ENCODE data around the gene ACOT8. TPM values are rescaled to one million over a fixed set of nuclear protein-coding genes. Genes with fewer than 3 reads are reported as not detected.

ACOT8 gene
- total RNA-seq, 1 donor from 2014 or later: 20.6 TPM

DNA sequence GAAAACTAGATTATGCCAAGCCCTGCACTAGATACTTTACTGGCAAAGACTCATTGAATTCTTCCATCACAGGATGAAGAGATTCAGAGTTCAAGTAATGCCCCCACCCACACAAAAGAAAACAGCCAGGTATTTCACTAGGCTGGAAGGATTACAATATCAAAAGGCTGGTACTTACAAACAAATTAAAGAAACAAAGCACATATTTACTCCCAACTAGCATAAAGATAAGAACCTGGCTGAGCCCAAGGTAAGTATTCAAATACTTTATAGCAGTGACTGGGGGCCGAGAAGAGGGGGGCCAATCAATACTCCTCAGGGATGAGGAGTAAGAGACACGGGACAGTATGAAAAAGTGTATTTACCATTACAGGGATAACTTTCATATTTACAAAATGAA, 3.7 kb downstream of the ACOT8 start:
- no peak overlapping the region for H3K27ac Mint-ChIP-seq
- H3K4me1 Mint-ChIP-seq (ENCODE audit: unreplicated experiment): peaks cover 15% of the 10 kb centered on the region
- no peaks in the 10 kb centered on the region for H3K27me3 Mint-ChIP-seq
- no peaks in the 10 kb centered on the region for H3K36me3 Mint-ChIP-seq
- H3K9me3 Mint-ChIP-seq: no peaks in the 10 kb centered on the region
- no peak for TF ChIP-seq CTCF (conservative IDR thresholded peaks at IDR 0.05)
- peak overlapping the region; percentile 19 for H3K4me3 Mint-ChIP-seq
- no peak for DNase-seq (ENCODE audit: extremely low spot score, unreplicated experiment)

GRCh38 chr20:45852326-45852725, 4.9 kb downstream of the ACOT8 start:
- Mint-ChIP-seq H3K27ac (no peak overlapping the region), H3K4me3 (no peak overlapping the region), H3K9me3 (no peaks in the 10 kb centered on the region), H3K4me1 (ENCODE audit: unreplicated experiment) (peaks cover 6% of the 10 kb centered on the region), H3K36me3 (no peaks in the 10 kb centered on the region), H3K27me3 (no peaks in the 10 kb centered on the region)
- TF ChIP-seq CTCF (conservative IDR thresholded peaks at IDR 0.05): no peak
- no peak for DNase-seq (ENCODE audit: extremely low spot score, unreplicated experiment)

DNA sequence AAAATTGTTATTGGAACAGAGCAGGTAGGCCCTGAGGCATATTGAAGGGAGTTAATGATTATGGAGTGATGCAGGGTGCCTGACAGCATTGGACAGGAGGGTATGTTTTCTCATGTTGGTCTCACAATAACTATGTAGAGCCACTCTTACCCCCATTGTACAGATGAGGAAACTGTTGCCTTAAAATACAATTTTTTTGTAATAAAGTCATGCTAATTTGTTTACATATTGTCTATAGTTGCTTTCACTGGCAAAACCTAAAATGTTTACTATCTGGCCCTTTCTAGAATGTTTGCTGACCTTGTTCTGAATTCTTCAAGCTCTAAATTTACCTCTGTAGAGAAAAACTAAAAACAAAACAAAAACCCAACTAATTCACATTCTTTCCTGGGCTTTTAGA, 5.7 kb downstream of the ACOT8 start:
- Mint-ChIP-seq H3K27ac (no peak overlapping the region), H3K9me3 (no peaks in the 10 kb centered on the region), H3K36me3 (no peaks in the 10 kb centered on the region), H3K27me3 (no peaks in the 10 kb centered on the region), H3K4me3 (no peak overlapping the region), H3K4me1 (ENCODE audit: unreplicated experiment) (peaks cover 2% of the 10 kb centered on the region)
- DNase-seq (ENCODE audit: extremely low spot score, unreplicated experiment): no peak
- no peak for TF ChIP-seq CTCF (conservative IDR thresholded peaks at IDR 0.05)

- no peaks in the 10 kb centered on the region for H3K27me3 Mint-ChIP-seq
- DNase-seq (ENCODE audit: extremely low spot score, unreplicated experiment): no peak
- no peaks in the 10 kb centered on the region for H3K4me1 Mint-ChIP-seq (ENCODE audit: unreplicated experiment)
- H3K27ac Mint-ChIP-seq: no peak overlapping the region
- H3K4me3 Mint-ChIP-seq: no peak overlapping the region
- no peaks in the 10 kb centered on the region for H3K9me3 Mint-ChIP-seq
- no peaks in the 10 kb centered on the region for H3K36me3 Mint-ChIP-seq
- TF ChIP-seq CTCF (conservative IDR thresholded peaks at IDR 0.05): no peak
These were observed 6.3 kb downstream of the ACOT8 start for GRCh38 chr20:45850926-45851325.

DNA sequence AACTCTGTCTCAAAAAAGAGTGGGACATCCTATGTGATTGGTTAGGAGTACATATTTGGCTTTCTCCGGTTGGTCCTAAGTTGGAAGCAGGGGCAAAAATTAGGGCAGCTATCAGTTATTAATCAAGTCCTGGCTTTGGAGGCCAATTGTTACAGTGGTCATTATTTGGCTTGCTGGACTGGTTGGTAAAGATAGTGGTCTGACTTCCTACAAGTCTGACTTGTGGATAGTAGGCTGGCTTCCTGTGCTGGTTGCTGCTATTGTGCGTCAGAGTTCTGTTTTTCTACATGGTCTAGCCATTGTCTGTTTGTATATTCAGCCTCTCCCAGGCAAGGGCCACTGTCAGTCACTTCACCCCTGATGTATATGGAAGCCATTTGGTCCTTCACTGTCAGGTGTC, 7.0 kb downstream of the ACOT8 start:
- H3K36me3 Mint-ChIP-seq: no peaks in the 10 kb centered on the region
- H3K9me3 Mint-ChIP-seq: no peaks in the 10 kb centered on the region
- H3K4me1 Mint-ChIP-seq (ENCODE audit: unreplicated experiment): no peaks in the 10 kb centered on the region
- H3K27ac Mint-ChIP-seq: no peak overlapping the region
- H3K4me3 Mint-ChIP-seq: no peak overlapping the region
- no peaks in the 10 kb centered on the region for H3K27me3 Mint-ChIP-seq
- DNase-seq (ENCODE audit: extremely low spot score, unreplicated experiment): no peak
- TF ChIP-seq CTCF (conservative IDR thresholded peaks at IDR 0.05): no peak

- no peaks in the 10 kb centered on the region for H3K4me1 Mint-ChIP-seq (ENCODE audit: unreplicated experiment)
- DNase-seq (ENCODE audit: extremely low spot score, unreplicated experiment): no peak
- H3K9me3 Mint-ChIP-seq: no peaks in the 10 kb centered on the region
- no peak overlapping the region for H3K4me3 Mint-ChIP-seq
- no peaks in the 10 kb centered on the region for H3K27me3 Mint-ChIP-seq
- no peak for TF ChIP-seq CTCF (conservative IDR thresholded peaks at IDR 0.05)
- no peak overlapping the region for H3K27ac Mint-ChIP-seq
- H3K36me3 Mint-ChIP-seq: peaks cover 4% of the 10 kb centered on the region
These were observed 8.1 kb downstream of the ACOT8 start for GRCh38 chr20:45848969-45849582.

Measured in type B pancreatic cell (in vitro differentiated cells).